HCT116 (cell line): ENCODE data around the gene PC. TPM values are rescaled to one million over a fixed set of nuclear protein-coding genes. Genes with fewer than 3 reads are reported as not detected.
A peak's percentile ranks its signal among the peaks of the same experiment; 100 is the strongest.
"Not testable (repeated sequence)": the region's sequence is repeated elsewhere in the genome, so short reads cannot be mapped to it uniquely, and the experiment has no call there.

Source experiments
- ATAC-seq: fragments of 200-7000 bp; cut with Tn5 transposase; 2 replicates; pipeline ENCODE4 v1.9.1; 2020; ENCODE audit warnings: mild to moderate bottlenecking, moderate library complexity
- BruUV-seq: library from RNA; stranded (reverse); fragments of 400-500 nt; replicated peaks from 2 replicates; lab custom pipeline; 2021; lab: Mats Ljungman, UMichigan
- CTCF ChIA-PET: fragments of 300-600 bp; sonication (Branson Sonifier 250); formaldehyde crosslinking; loops from one replicate; lab custom pipeline; 2021; ENCODE audit warnings: antibody characterized with exemption; lab: Charles Lee
- POLR2A ChIA-PET: fragments of 300-600, 350-600 bp; sonication (Branson Sonifier 250); formaldehyde crosslinking; loops from one replicate; lab custom pipeline; 2021; ENCODE audit warnings: antibody characterized with exemption; lab: Charles Lee
- RAD21 ChIA-PET, 2 experiments: fragments of 300-600 bp; sonication (Branson Sonifier 250); formaldehyde crosslinking; loops; one replicate each; lab custom pipeline; 2023; ENCODE audit warnings: low total read pairs in 2 of 2; ENCODE audit not compliant: uncharacterized antibody in 2 of 2, unreplicated experiment in 2 of 2, low non-redundant PET in 1 of 2; lab: Charles Lee
- DNase-seq: peaks from one replicate; pipeline ENCODE4 v3.0.0-alpha.2; 2010; ENCODE audit warnings: low read depth, low spot score
- H2AFZ ChIP-seq: fragments of 200-600 bp; shearing (Covaris generic), sonication (generic); 2 replicates; pipeline ENCODE4 v1.6.1; 2017; ENCODE audit warnings: low read depth, mixed run types, mixed read lengths, antibody characterized with exemption, low read length; ENCODE audit not compliant: poor library complexity, severe bottlenecking
- H3K27ac ChIP-seq: 2 replicates; pipeline ENCODE4 v1.5.1; 2012; ENCODE audit warnings: low read depth, low read length
- H3K27me3 ChIP-seq: fragments of 200-600 bp; sonication (generic); 2 replicates; pipeline ENCODE4 v1.6.1; 2016; ENCODE audit warnings: mixed run types, low read length, mixed read lengths; ENCODE audit not compliant: insufficient read depth
- H3K36me3 ChIP-seq, 2 experiments: fragments of 200-500 bp in 1 of 2; fragments of 200-600 bp in 1 of 2; sonication (Bioruptor generic) in 1 of 2; sonication (generic) in 1 of 2; 2 replicates each; pipeline versions ENCODE4 v1.5.1 to v1.6.1; 2014 to 2016; ENCODE audit warnings: low read length in 2 of 2, inconsistent platforms in 1 of 2, mixed read lengths in 1 of 2, mixed run types in 1 of 2; ENCODE audit not compliant: insufficient read depth in 2 of 2, control insufficient read depth in 1 of 2
- H3K4me1 ChIP-seq, 2 experiments: fragments of 200-600 bp in 1 of 2; sonication (generic) in 1 of 2; 2 replicates each; pipeline versions ENCODE4 v1.5.1 to v1.6.1; 2012 to 2017; ENCODE audit warnings: low read length in 2 of 2, inconsistent platforms in 1 of 2, mild to moderate bottlenecking in 1 of 2, mixed read lengths in 1 of 2, mixed run types in 1 of 2, moderate library complexity in 1 of 2; ENCODE audit not compliant: insufficient read depth in 2 of 2, control insufficient read depth in 1 of 2
- H3K4me2 ChIP-seq: fragments of 200-600 bp; sonication (generic); 2 replicates; pipeline ENCODE4 v1.6.1; 2017; ENCODE audit warnings: mixed run types, low read length, mixed read lengths
- H3K4me3 ChIP-seq, 2 experiments: fragments of 200-600 bp in 1 of 2; sonication (generic) in 1 of 2; replicated peaks in 1 of 2; 2 replicates each; pipeline ENCODE4 v1.5.1; 2011 to 2016; ENCODE audit warnings: low read length in 2 of 2, control low read depth in 1 of 2, low read depth in 1 of 2, mild to moderate bottlenecking in 1 of 2, mixed read lengths in 1 of 2, mixed run types in 1 of 2
- H3K79me2 ChIP-seq: fragments of 200-600 bp; sonication (generic); 2 replicates; pipeline ENCODE4 v1.6.1; 2017; ENCODE audit warnings: mild to moderate bottlenecking, mixed run types, low read length, moderate library complexity, mixed read lengths; ENCODE audit not compliant: insufficient read depth
- H3K9ac ChIP-seq: fragments of 200-600 bp; sonication (generic); 2 replicates; pipeline ENCODE4 v1.6.1; 2016; ENCODE audit warnings: low read length, mixed read lengths
- H3K9me2 ChIP-seq: fragments of 200-600 bp; sonication (generic), shearing (Covaris generic); 2 replicates; pipeline ENCODE4 v1.6.1; 2017; ENCODE audit warnings: mixed run types, mild to moderate bottlenecking, moderate library complexity; ENCODE audit not compliant: insufficient read depth
- H3K9me3 ChIP-seq, 2 experiments: fragments of 200-500 bp in 1 of 2; fragments of 200-600 bp in 1 of 2; sonication (Bioruptor generic) in 1 of 2; sonication (generic) in 1 of 2; 2 replicates each; pipeline ENCODE4 v1.6.1; 2014 to 2017; ENCODE audit warnings: low read length in 2 of 2, mixed read lengths in 2 of 2, inconsistent platforms in 1 of 2, low read depth in 1 of 2, mild to moderate bottlenecking in 1 of 2, mixed run types in 1 of 2, moderate library complexity in 1 of 2; ENCODE audit not compliant: control insufficient read depth in 1 of 2, insufficient read depth in 1 of 2
- H4K20me1 ChIP-seq: fragments of 200-600 bp; sonication (generic), shearing (Covaris generic); 2 replicates; pipeline ENCODE4 v1.6.1; 2017; ENCODE audit warnings: mixed run types, mild to moderate bottlenecking, moderate library complexity; ENCODE audit not compliant: insufficient read depth
- CBX3 ChIP-seq: IDR thresholded peaks from 2 replicates; pipeline ENCODE4 v1.6.1; 2012; ENCODE audit warnings: low read depth
- ELF1 ChIP-seq: IDR thresholded peaks from 2 replicates; pipeline ENCODE4 v1.6.1; 2012; ENCODE audit warnings: low read depth, borderline replicate concordance
- JUND ChIP-seq: IDR thresholded peaks from 2 replicates; pipeline ENCODE4 v1.6.1; 2012
- POLR2A ChIP-seq: IDR thresholded peaks from 2 replicates; pipeline ENCODE4 v1.7.0; 2011; ENCODE audit warnings: borderline replicate concordance; ENCODE audit not compliant: insufficient read depth, insufficient read length; ENCODE audit errors: extremely low read depth
- SIN3A ChIP-seq: IDR thresholded peaks from 2 replicates; pipeline ENCODE4 v1.6.1; 2012; ENCODE audit warnings: low read depth
- SP1 ChIP-seq: IDR thresholded peaks from 2 replicates; pipeline ENCODE4 v1.6.1; 2012; ENCODE audit warnings: low read depth
- YY1 ChIP-seq: IDR thresholded peaks from 2 replicates; pipeline ENCODE4 v1.6.1; 2011; ENCODE audit warnings: low read length, low read depth, moderate library complexity, mild to moderate bottlenecking; ENCODE audit not compliant: insufficient replicate concordance; ENCODE audit errors: extremely low read depth
- intact Hi-C: fragments of 100-400 bp; cut with micrococcal nuclease; formaldehyde crosslinking; loops from 2 replicates; pipeline ENCODE4 v1.10.0; 2022
- total RNA-seq: library from RNA; stranded (reverse); gene quantifications from one replicate; pipeline ENCODE4 v1.2.1, GENCODE V29; 2021; ENCODE audit not compliant: unreplicated experiment

PC gene
- total RNA-seq, 1 experiment from 2014 or later: 24.1 TPM

DNA sequence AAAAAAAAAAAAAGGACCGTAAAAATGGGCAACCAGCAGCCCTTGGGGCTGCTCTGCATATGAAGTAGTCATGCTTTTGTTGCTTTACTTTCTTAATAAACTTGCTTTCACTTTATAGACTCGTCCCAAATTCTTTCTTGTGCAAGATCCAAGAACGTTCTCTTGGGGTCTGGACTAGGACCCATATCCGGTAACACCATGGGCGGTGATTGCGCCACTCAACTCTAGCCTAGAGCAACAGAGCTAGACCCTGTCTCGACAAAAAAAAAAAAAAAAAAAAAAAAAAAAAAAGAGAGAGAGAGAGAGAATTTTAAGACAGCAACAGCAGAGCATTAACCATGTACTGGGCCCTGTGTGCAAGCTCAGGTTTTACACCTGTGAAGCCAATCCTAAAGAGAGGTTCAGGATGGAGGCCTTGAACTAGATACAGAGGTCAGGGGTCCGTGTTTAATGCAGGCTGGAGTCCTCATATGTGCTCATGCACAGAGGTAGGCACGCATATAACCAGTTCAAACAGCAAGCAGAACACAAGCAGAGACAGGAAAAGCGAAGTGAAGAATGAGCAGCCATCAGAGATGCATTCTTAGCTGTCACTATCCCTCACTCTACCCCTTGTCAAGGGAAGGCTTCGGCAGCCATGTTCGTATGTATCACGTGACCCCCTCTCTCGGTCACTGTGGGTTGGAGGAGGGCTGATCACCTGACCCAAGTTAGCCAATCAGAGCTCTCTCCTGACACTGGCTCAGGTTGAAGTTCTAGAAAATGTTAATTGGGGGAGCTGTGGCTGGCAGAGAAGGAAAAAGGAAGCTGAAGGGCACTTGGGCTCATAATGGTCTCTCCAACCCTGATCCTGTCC, 48.1 kb upstream of the PC start:
- Histone ChIP-seq H3K9me3 (no peaks in the 10 kb centered on the region), H2AFZ (peak overlapping the region; percentile 92), H3K79me2 (no peaks in the 10 kb centered on the region), H4K20me1 (no peaks in the 10 kb centered on the region), H3K36me3 (no peaks in the 10 kb centered on the region), H3K4me3 (peak overlapping the region; percentile 37 to 49), H3K9me2 (no peaks in the 10 kb centered on the region), H3K27ac (peak overlapping the region; percentile 55), H3K4me2 (peak overlapping the region; percentile 77), H3K9ac (peak overlapping the region; percentile 43), H3K4me1 (peaks cover 5 to 13% of the 10 kb centered on the region in 2 experiments; a peak in 3 of 4 replicates), H3K27me3 (no peaks in the 10 kb centered on the region)
- no TSS peak for BruUV-seq
- CTCF ChIA-PET: interaction anchor here (0.5 to 1.1 kb wide), 2 partner anchors 16 to 30 kb away, joined by 3 to 4 read pairs; no protein-coding TSS in a partner anchor
- DNase-seq: peak; percentile 62
- TF ChIP-seq CBX3 (no peak), SP1 (peak; percentile 50; the same call in 1 of the 2 replicates), YY1 (peak; percentile 92), POLR2A (peak; percentile 28), JUND (no peak), SIN3A (no peak), ELF1 (no peak)
- ATAC-seq: peak; percentile 95
- POLR2A ChIA-PET: interaction anchor here (0.6 to 1.1 kb wide), 3 partner anchors 17 to 75 kb away, joined by 3 to 5 read pairs (median 4); no protein-coding TSS in a partner anchor
- RAD21 ChIA-PET: no interaction called here
- intact Hi-C loops: no loop called here

DNA sequence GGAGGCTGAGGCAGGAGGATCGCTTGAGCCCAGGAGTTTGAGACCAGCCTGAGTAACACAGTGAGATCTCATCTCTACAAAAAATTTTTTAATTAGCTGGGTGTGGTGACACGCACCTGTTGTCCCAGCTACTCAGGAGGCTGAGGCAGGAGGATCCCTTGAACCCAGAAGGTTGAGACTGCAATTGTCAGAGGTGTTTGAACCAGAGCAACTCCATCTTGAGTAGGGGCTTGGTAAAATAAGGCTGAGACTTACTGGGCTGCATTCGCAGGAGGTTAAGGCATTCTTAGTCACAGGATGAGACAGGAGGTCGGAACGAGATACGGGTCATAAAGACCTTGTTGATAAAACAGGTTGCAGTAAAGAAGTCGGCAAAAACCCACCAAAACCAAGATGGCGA, 47.0 kb upstream of the PC start:
- BruUV-seq, RAD21 ChIA-PET, H3K9me2 ChIP-seq, H3K27me3 ChIP-seq, H4K20me1 ChIP-seq, H3K9ac ChIP-seq, H3K4me2 ChIP-seq, ATAC-seq, H2AFZ ChIP-seq, CTCF ChIA-PET, DNase-seq, intact Hi-C loops, H3K4me3 ChIP-seq, POLR2A ChIA-PET, H3K9me3 ChIP-seq, H3K27ac ChIP-seq, H3K36me3 ChIP-seq, H3K79me2 ChIP-seq: not testable (repeated sequence)
- H3K4me1 ChIP-seq: peaks cover 5 to 13% of the 10 kb centered on the region in 2 experiments; a peak in 3 of 4 replicates
